ENCODE measurements around the gene EXOSC2. TPM values are rescaled to one million over a fixed set of nuclear protein-coding genes. Genes with fewer than 3 reads are reported as not detected.

The EXOSC2 gene
- total and polyA plus RNA-seq, 2 of the 13 experiments (the other 11 are each of a cell fraction or from before 2014, with no cell fraction given) = 27.5 to 63.8 TPM

DNA sequence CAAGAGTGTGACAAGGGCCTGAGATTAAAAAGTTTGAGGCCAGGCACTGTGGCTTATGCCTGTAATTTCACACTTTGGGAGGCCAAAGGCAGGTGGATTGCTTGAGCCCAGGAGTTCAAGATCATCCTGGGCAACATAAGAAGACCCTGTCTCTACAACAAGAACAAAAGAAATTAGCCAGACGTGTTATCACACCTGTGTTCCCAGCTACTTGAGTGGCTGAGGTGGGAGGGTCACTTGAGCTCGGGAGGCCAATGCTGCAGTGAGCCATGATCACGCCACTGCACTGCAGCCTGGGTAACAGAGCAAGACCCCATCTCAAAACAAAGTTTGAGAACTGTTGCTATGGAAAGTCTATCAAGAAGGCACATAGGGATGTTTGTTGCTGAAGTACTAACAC, 25.0 kb downstream of the EXOSC2 start:
- H2AFZ ChIP-seq (ENCODE audit: low read length) = no peak overlapping the region
- WGBS (ENCODE audit: low lambda C conversion rate) = 85% methylated on average over 3 of the region's 3 CpGs
- intact Hi-C loops (cut with micrococcal nuclease; ENCODE audit: unreplicated experiment) (loop anchor here (10.0 kb wide), 1 partner anchor 116 kb away; the partner anchor contains the start of gene ABL1), in situ Hi-C loops (cut with HindIII; ENCODE audit: extremely low pct_ligation_motif_present, low pct_unique_long_range_greater_than_20kb) (loop anchor here (10.0 kb wide), 1 partner anchor 276 kb away; no protein-coding TSS in a partner anchor)
- peaks cover 26% of the 10 kb centered on the region for H3K4me1 ChIP-seq (ENCODE audit: insufficient read depth, low read length)
- no peaks in the 10 kb centered on the region for H3K9me3 ChIP-seq (ENCODE audit: low read length)
- no peak overlapping the region for H3K27ac ChIP-seq (ENCODE audit: extremely low read length, insufficient read depth, low read length)
- ChIA-PET POLR2A (no interaction called here), CTCF (ENCODE audit: low intra/inter-chr PET ratio, low total read pairs) (no interaction called here)
- H3K27me3 ChIP-seq (ENCODE audit: control insufficient read depth in 1 of 2, insufficient read depth in 2 of 2, low read length in 2 of 2) = no peaks in the 10 kb centered on the region
- H3K36me3 ChIP-seq (replicated peaks in 1 of 2; ENCODE audit: control insufficient read depth in 1 of 2, insufficient read depth in 2 of 2, low read length in 2 of 2) = no peaks in the 10 kb centered on the region
- no peak overlapping the region for H3K4me2 ChIP-seq (ENCODE audit: low read depth, low read length)
- peaks cover 48% of the 10 kb centered on the region for H3K79me2 ChIP-seq (ENCODE audit: insufficient read depth, low read length)
- no peak overlapping the region for H3K4me3 ChIP-seq (replicated peaks in 1 of 3; ENCODE audit: insufficient read depth in 1 of 3, low read depth in 2 of 3, low read length in 3 of 3)
- ATAC-seq = no peak
- no peak for DNase-seq (ENCODE audit: low spot score)
- H3K9ac ChIP-seq (ENCODE audit: insufficient read depth, low read depth, low read length) = no peak overlapping the region
- FAIRE-seq = no peak
- no TSS peak for BruUV-seq (replicated peaks)
- H4K20me1 ChIP-seq (ENCODE audit: insufficient read depth, low read length) = peaks cover 13% of the 10 kb centered on the region; the same call in 1 of the 2 replicates
- TF ChIP-seq PAF1 (CRISPR knock-in tag; IDR thresholded peaks at IDR 0.05) (no peak), DNMT3B (CRISPR knock-in tag; conservative IDR thresholded peaks at IDR 0.05) (no peak), ZNF367 (CRISPR knock-in tag; IDR thresholded peaks at IDR 0.05; ENCODE audit: borderline replicate concordance) (no peak), HES4 (CRISPR knock-in tag; IDR thresholded peaks at IDR 0.05; ENCODE audit: borderline replicate concordance) (no peak)
- TF ChIP-seq, protein P1, sequence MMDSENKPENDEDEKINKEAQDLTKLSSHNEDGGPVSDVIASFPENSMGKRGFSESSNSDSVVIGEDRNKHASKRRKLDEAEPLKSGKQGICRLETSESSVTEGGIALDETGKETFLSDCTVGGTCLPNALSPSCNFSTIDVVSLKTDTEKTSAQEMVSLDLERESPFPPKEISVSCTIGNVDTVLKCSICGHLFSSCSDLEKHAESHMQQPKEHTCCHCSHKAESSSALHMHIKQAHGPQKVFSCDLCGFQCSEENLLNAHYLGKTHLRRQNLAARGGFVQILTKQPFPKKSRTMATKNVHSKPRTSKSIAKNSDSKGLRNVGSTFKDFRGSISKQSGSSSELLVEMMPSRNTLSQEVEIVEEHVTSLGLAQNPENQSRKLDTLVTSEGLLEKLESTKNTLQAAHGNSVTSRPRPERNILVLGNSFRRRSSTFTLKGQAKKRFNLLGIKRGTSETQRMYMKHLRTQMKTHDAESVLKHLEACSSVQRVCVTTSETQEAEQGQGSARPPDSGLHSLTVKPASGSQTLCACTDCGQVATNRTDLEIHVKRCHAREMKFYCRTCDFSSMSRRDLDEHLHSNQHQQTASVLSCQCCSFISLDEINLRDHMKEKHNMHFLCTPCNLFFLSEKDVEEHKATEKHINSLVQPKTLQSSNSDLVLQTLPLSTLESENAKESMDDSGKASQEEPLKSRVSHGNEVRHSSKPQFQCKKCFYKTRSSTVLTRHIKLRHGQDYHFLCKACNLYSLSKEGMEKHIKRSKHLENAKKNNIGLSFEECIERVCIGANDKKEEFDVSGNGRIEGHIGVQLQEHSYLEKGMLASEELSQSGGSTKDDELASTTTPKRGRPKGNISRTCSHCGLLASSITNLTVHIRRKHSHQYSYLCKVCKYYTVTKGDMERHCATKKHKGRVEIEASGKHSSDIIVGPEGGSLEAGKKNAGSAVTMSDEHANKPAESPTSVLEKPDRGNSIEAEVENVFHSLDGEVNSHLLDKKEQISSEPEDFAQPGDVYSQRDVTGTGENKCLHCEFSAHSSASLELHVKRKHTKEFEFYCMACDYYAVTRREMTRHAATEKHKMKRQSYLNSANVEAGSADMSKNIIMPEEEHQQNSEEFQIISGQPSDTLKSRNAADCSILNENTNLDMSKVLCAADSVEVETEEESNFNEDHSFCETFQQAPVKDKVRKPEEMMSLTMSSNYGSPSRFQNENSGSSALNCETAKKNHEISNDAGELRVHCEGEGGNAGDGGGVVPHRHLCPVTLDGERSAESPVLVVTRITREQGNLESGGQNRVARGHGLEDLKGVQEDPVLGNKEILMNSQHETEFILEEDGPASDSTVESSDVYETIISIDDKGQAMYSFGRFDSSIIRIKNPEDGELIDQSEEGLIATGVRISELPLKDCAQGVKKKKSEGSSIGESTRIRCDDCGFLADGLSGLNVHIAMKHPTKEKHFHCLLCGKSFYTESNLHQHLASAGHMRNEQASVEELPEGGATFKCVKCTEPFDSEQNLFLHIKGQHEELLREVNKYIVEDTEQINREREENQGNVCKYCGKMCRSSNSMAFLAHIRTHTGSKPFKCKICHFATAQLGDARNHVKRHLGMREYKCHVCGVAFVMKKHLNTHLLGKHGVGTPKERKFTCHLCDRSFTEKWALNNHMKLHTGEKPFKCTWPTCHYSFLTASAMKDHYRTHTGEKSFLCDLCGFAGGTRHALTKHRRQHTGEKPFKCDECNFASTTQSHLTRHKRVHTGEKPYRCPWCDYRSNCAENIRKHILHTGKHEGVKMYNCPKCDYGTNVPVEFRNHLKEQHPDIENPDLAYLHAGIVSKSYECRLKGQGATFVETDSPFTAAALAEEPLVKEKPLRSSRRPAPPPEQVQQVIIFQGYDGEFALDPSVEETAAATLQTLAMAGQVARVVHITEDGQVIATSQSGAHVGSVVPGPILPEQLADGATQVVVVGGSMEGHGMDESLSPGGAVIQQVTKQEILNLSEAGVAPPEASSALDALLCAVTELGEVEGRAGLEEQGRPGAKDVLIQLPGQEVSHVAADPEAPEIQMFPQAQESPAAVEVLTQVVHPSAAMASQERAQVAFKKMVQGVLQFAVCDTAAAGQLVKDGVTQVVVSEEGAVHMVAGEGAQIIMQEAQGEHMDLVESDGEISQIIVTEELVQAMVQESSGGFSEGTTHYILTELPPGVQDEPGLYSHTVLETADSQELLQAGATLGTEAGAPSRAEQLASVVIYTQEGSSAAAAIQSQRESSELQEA (CRISPR knock-in tag; IDR thresholded peaks at IDR 0.05; ENCODE audit: not compliant biosample characterization) = no peak
- TF ChIP-seq, protein P2, sequence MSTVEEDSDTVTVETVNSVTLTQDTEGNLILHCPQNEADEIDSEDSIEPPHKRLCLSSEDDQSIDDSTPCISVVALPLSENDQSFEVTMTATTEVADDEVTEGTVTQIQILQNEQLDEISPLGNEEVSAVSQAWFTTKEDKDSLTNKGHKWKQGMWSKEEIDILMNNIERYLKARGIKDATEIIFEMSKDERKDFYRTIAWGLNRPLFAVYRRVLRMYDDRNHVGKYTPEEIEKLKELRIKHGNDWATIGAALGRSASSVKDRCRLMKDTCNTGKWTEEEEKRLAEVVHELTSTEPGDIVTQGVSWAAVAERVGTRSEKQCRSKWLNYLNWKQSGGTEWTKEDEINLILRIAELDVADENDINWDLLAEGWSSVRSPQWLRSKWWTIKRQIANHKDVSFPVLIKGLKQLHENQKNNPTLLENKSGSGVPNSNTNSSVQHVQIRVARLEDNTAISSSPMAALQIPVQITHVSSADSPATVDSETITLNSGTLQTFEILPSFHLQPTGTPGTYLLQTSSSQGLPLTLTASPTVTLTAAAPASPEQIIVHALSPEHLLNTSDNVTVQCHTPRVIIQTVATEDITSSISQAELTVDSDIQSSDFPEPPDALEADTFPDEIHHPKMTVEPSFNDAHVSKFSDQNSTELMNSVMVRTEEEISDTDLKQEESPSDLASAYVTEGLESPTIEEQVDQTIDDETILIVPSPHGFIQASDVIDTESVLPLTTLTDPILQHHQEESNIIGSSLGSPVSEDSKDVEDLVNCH (CRISPR knock-in tag; IDR thresholded peaks at IDR 0.05) = no peak
- TF ChIP-seq, protein P3, sequence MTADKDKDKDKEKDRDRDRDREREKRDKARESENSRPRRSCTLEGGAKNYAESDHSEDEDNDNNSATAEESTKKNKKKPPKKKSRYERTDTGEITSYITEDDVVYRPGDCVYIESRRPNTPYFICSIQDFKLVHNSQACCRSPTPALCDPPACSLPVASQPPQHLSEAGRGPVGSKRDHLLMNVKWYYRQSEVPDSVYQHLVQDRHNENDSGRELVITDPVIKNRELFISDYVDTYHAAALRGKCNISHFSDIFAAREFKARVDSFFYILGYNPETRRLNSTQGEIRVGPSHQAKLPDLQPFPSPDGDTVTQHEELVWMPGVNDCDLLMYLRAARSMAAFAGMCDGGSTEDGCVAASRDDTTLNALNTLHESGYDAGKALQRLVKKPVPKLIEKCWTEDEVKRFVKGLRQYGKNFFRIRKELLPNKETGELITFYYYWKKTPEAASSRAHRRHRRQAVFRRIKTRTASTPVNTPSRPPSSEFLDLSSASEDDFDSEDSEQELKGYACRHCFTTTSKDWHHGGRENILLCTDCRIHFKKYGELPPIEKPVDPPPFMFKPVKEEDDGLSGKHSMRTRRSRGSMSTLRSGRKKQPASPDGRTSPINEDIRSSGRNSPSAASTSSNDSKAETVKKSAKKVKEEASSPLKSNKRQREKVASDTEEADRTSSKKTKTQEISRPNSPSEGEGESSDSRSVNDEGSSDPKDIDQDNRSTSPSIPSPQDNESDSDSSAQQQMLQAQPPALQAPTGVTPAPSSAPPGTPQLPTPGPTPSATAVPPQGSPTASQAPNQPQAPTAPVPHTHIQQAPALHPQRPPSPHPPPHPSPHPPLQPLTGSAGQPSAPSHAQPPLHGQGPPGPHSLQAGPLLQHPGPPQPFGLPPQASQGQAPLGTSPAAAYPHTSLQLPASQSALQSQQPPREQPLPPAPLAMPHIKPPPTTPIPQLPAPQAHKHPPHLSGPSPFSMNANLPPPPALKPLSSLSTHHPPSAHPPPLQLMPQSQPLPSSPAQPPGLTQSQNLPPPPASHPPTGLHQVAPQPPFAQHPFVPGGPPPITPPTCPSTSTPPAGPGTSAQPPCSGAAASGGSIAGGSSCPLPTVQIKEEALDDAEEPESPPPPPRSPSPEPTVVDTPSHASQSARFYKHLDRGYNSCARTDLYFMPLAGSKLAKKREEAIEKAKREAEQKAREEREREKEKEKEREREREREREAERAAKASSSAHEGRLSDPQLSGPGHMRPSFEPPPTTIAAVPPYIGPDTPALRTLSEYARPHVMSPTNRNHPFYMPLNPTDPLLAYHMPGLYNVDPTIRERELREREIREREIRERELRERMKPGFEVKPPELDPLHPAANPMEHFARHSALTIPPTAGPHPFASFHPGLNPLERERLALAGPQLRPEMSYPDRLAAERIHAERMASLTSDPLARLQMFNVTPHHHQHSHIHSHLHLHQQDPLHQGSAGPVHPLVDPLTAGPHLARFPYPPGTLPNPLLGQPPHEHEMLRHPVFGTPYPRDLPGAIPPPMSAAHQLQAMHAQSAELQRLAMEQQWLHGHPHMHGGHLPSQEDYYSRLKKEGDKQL (CRISPR knock-in tag; IDR thresholded peaks at IDR 0.05; ENCODE audit: low read depth) = no peak
